VCaP (cell line): ENCODE results near the gene TMEM109.

ENCODE experiments used
- H3K27ac ChIP-seq: fragments of 450-650 bp; 2 replicates; pipeline ENCODE4 v1.5.1; 2017
- TF ChIP-seq, protein P1 (sequence below): fragments of 450-650 bp; conservative IDR thresholded peaks from 2 replicates; pipeline ENCODE4 v1.5.1; 2017; ENCODE audit warnings: mild to moderate bottlenecking, moderate library complexity

Gene TMEM109

GRCh38 chr11:60870276-60870675, 43.7 kb upstream of the TMEM109 start:
- H3K27ac ChIP-seq = no peak overlapping the region
- TF ChIP-seq, protein P1, sequence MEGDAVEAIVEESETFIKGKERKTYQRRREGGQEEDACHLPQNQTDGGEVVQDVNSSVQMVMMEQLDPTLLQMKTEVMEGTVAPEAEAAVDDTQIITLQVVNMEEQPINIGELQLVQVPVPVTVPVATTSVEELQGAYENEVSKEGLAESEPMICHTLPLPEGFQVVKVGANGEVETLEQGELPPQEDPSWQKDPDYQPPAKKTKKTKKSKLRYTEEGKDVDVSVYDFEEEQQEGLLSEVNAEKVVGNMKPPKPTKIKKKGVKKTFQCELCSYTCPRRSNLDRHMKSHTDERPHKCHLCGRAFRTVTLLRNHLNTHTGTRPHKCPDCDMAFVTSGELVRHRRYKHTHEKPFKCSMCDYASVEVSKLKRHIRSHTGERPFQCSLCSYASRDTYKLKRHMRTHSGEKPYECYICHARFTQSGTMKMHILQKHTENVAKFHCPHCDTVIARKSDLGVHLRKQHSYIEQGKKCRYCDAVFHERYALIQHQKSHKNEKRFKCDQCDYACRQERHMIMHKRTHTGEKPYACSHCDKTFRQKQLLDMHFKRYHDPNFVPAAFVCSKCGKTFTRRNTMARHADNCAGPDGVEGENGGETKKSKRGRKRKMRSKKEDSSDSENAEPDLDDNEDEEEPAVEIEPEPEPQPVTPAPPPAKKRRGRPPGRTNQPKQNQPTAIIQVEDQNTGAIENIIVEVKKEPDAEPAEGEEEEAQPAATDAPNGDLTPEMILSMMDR = no peak

DNA sequence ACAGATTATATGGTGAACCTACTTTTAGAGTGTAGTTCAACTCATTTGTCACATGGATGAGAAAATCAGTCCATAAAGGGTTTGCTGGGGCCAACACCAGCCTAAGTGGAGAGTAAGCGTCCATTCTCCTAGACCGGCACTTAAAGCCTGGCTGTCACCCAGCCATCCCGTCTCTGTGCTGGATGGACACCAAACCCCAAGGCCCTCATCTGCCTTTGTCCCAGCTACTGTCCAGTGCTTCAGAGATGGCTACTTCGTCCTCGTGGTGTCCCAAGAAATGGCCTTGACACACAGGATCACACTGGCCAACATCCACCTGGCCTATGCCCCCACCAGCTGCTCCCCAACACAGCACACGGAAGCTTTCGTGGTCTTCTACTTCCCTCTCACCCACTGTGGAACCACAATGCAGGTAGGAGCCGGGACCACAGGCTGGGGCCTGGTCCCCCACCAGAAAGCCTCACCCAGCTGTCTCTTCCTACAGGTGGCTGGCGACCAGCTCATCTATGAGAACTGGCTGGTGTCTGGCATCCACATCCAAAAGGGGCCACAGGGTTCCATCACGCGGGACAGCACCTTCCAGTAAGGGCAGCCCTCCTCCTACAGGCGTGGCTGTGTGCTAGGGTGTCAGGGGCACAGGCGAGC, 43.1 kb upstream of the TMEM109 start:
- TF ChIP-seq, protein P1 = no peak
- no peak overlapping the region for H3K27ac ChIP-seq

DNA sequence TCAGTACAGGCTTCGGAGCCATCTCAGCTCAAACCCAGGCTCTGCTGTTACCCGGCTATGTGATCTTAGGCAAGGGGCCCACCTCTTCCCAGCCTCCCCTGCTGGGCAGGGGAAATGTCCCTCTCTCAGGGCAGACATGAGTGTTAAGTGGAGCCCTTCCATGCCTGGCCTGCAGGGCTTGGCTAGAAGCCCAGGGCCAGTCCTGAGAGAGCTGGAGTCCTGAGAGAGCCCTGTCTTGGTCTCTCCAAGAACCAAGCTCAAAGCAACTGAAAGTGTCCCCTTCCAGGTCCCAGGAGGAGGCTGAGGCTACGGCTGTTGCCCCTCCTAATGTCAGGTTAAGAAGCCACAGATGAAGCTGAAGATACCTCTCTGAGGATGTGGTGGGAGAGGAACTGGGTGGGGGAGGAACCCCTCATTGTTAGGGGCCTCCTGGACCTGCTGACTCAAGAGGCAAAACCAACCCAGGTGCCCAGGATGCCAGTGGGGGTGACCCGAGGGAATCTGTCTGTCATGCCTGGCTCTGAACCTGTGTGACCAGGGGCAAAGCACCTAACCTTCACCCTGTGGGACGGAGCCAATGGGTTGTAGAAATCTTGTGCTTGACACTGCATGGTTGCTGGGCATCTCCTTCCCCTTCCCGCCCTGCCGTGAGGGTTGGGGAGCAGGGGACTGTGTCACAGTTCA, 42.4 kb upstream of the TMEM109 start:
- H3K27ac ChIP-seq = no peak overlapping the region
- TF ChIP-seq, protein P1 = no peak

- TF ChIP-seq, protein P1 = no peak
- no peak overlapping the region for H3K27ac ChIP-seq
Observed at GRCh38 chr11:60872124-60872960, 41.6 kb upstream of the TMEM109 start.

DNA sequence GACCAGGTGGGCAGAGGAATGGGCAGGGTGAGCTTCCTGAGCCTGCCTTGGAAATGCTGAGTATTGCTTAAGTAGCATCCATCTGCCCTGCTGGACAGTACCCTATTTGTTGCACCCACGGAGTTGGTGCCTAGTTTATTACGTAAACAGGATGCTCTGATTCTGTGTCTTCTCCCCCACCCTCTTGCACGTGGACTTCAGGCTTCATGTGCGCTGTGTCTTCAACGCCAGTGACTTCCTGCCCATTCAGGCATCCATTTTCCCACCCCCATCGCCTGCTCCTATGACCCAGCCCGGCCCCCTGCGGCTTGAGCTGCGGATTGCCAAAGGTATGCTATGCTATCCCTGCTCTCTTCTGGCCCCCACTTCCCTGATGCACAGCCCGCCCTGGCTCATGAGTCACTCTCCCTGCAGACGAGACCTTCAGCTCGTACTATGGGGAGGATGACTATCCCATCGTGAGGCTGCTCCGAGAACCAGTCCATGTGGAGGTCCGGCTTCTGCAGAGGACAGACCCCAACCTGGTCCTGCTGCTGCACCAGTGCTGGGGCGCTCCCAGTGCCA, 40.9 kb upstream of the TMEM109 start:
- TF ChIP-seq, protein P1 = no peak
- no peak overlapping the region for H3K27ac ChIP-seq

- TF ChIP-seq, protein P1 = no peak
- H3K27ac ChIP-seq = no peak overlapping the region
Observed at GRCh38 chr11:60873533-60873932, 40.4 kb upstream of the TMEM109 start.
